LNCaP clone FGC (cell line): ENCODE measurements around the gene ACOX3.
A peak's percentile ranks its signal among the peaks of the same experiment; 100 is the strongest.
"Not testable (repeated sequence)": the region's sequence is repeated elsewhere in the genome, so short reads cannot be mapped to it uniquely, and the experiment has no call there.

ENCODE experiments used
- DNase-seq: peaks from one replicate; pipeline ENCODE4 v3.0.0-alpha.2; 2011; ENCODE audit warnings: low read depth
- H3K4me3 ChIP-seq: 2 replicates; pipeline ENCODE4 v1.5.1; 2011; ENCODE audit warnings: mild to moderate bottlenecking, low read depth, low read length, control low read depth
- CTCF ChIP-seq: IDR thresholded peaks from 2 replicates; pipeline ENCODE4 v1.5.1; 2012; ENCODE audit warnings: mild to moderate bottlenecking; ENCODE audit not compliant: control insufficient read depth, insufficient read depth; ENCODE audit errors: extremely low read depth

The ACOX3 gene

GRCh38 chr4:8422786-8423185 is 17.7 kb downstream of the ACOX3 start:
- DNase-seq, result no peak
- peak overlapping the region; percentile 36 for H3K4me3 ChIP-seq
- no peak for TF ChIP-seq CTCF

GRCh38 chr4:8422327-8422726 is 18.2 kb downstream of the ACOX3 start:
- peak overlapping the region; percentile 36 for H3K4me3 ChIP-seq
- DNase-seq, result peak; percentile 95
- TF ChIP-seq CTCF, result no peak

GRCh38 chr4:8420151-8420550 is 20.4 kb downstream of the ACOX3 start:
- H3K4me3 ChIP-seq, DNase-seq: not testable (repeated sequence)

GRCh38 chr4:8419222-8420041 is 21.1 kb downstream of the ACOX3 start:
- no peak for TF ChIP-seq CTCF
- DNase-seq, result no peak
- no peak overlapping the region for H3K4me3 ChIP-seq

GRCh38 chr4:8417071-8417614 is 23.4 kb downstream of the ACOX3 start:
- DNase-seq, result no peak
- TF ChIP-seq CTCF, result no peak
- no peak overlapping the region for H3K4me3 ChIP-seq

- H3K4me3 ChIP-seq, result no peak overlapping the region
- no peak for TF ChIP-seq CTCF
- DNase-seq, result no peak
Observed at GRCh38 chr4:8414377-8414776, 26.1 kb downstream of the ACOX3 start.

- no peak overlapping the region for H3K4me3 ChIP-seq
- TF ChIP-seq CTCF, result no peak
- DNase-seq, result no peak
Observed at GRCh38 chr4:8412288-8412687, 28.2 kb downstream of the ACOX3 start.
